GM23338 (cell line): ENCODE results near the gene MTF1. TPM values are rescaled to one million over a fixed set of nuclear protein-coding genes. Genes with fewer than 3 reads are reported as not detected.

Experiments
- ATAC-seq: fragments of 200-7000 bp; cut with Tn5 transposase; 3 replicates; pipeline ENCODE4 v1.9.1; 2020
- DNase-seq: peaks from one replicate; pipeline ENCODE4 v3.0.0-alpha.2; 2015; ENCODE audit warnings: low spot score
- H2AFZ ChIP-seq: fragments of 200-600 bp; sonication (generic); 2 replicates; pipeline ENCODE4 v1.8.0; 2016; ENCODE audit warnings: antibody characterized with exemption, mild to moderate bottlenecking, moderate library complexity
- H3F3A ChIP-seq: fragments of 200-600 bp; sonication (generic); replicated peaks from 2 replicates; pipeline ENCODE4 v1.8.0; 2017; ENCODE audit warnings: antibody characterized with exemption, mixed run types, low read depth
- H3K27ac ChIP-seq: fragments of 200-600 bp; sonication (generic); 2 replicates; pipeline ENCODE4 v1.6.1; 2016; ENCODE audit warnings: low read depth
- H3K27me3 ChIP-seq: fragments of 200-600 bp; sonication (generic); 2 replicates; pipeline ENCODE4 v1.8.0; 2016; ENCODE audit warnings: mild to moderate bottlenecking, mixed run types, moderate library complexity; ENCODE audit not compliant: insufficient read depth
- H3K36me3 ChIP-seq: fragments of 200-600 bp; sonication (generic); 2 replicates; pipeline ENCODE4 v1.8.0; 2016; ENCODE audit warnings: mild to moderate bottlenecking; ENCODE audit not compliant: insufficient read depth
- H3K4me1 ChIP-seq: fragments of 200-600 bp; sonication (generic); 2 replicates; pipeline ENCODE4 v1.8.0; 2016; ENCODE audit warnings: mild to moderate bottlenecking, moderate library complexity; ENCODE audit not compliant: insufficient read depth
- H3K4me2 ChIP-seq: fragments of 200-600 bp; sonication (generic); 2 replicates; pipeline ENCODE4 v1.7.1; 2017; ENCODE audit warnings: mixed run types
- H3K4me3 ChIP-seq: fragments of 200-600 bp; sonication (generic); 2 replicates; pipeline ENCODE4 v1.6.1; 2016; ENCODE audit warnings: mixed run types
- H3K79me2 ChIP-seq: fragments of 200-600 bp; sonication (generic); replicated peaks from 2 replicates; pipeline ENCODE4 v1.8.0; 2017; ENCODE audit warnings: mild to moderate bottlenecking; ENCODE audit not compliant: insufficient read depth
- H3K9me2 ChIP-seq: fragments of 200-600 bp; sonication (generic); 2 replicates; pipeline ENCODE4 v1.8.0; 2017; ENCODE audit not compliant: insufficient read depth
- H4K20me1 ChIP-seq: fragments of 200-600 bp; sonication (generic); replicated peaks from 2 replicates; pipeline ENCODE4 v1.8.0; 2017; ENCODE audit warnings: mild to moderate bottlenecking; ENCODE audit not compliant: insufficient read depth
- H3K27ac Mint-ChIP-seq: 2 replicates; pipeline ENCODE4 v1.8.0; 2020; ENCODE audit warnings: inconsistent platforms, mild to moderate bottlenecking, moderate library complexity, mixed read lengths
- H3K27me3 Mint-ChIP-seq: 3 replicates; pipeline ENCODE4 v1.8.0; 2022; ENCODE audit warnings: low read depth, mild to moderate bottlenecking, moderate library complexity, mixed read lengths, inconsistent platforms; ENCODE audit not compliant: insufficient read depth, poor library complexity
- H3K36me3 Mint-ChIP-seq: 3 replicates; pipeline ENCODE4 v1.8.0; 2021; ENCODE audit warnings: low read depth, mild to moderate bottlenecking, inconsistent platforms, moderate library complexity, mixed read lengths
- H3K4me1 Mint-ChIP-seq: 3 replicates; pipeline ENCODE4 v1.8.0; 2020; ENCODE audit warnings: mild to moderate bottlenecking, inconsistent platforms, mixed read lengths
- H3K4me3 Mint-ChIP-seq: 3 replicates; pipeline ENCODE4 v1.8.0; 2021; ENCODE audit warnings: moderate library complexity, mild to moderate bottlenecking, inconsistent platforms, mixed read lengths
- H3K9me3 Mint-ChIP-seq: 3 replicates; pipeline ENCODE4 v1.8.0; 2020; ENCODE audit warnings: moderate library complexity, mild to moderate bottlenecking, inconsistent platforms, mixed read lengths
- CREB1 ChIP-seq: fragments of 250-450 bp; sonication (Bioruptor Pico); IDR thresholded peaks from 2 replicates; pipeline ENCODE4 v1.5.0; 2020; ENCODE audit warnings: low read depth, mild to moderate bottlenecking, moderate library complexity
- CTCF ChIP-seq, 2 experiments: fragments of 200-600 bp in 1 of 2; sonication (generic) in 1 of 2; conservative IDR thresholded peaks; 2 replicates each; pipeline versions ENCODE4 v1.5.1 to v1.6.1; 2016 to 2017; ENCODE audit warnings: antibody characterized with exemption in 2 of 2, low read depth in 2 of 2, mild to moderate bottlenecking in 2 of 2, moderate library complexity in 1 of 2
- EZH2 ChIP-seq: fragments of 200-600 bp; sonication (generic); IDR thresholded peaks from one replicate; pipeline ENCODE4 v1.8.0; 2017; ENCODE audit warnings: antibody characterized with exemption, mild to moderate bottlenecking, low read depth; ENCODE audit not compliant: unreplicated experiment
- POLR2AphosphoS5 ChIP-seq: IDR thresholded peaks from 2 replicates; pipeline ENCODE4 v1.6.1; 2016; ENCODE audit warnings: antibody characterized with exemption, low read depth
- REST ChIP-seq: IDR thresholded peaks from one replicate; pipeline ENCODE4 v1.6.1; 2018; ENCODE audit warnings: antibody characterized with exemption; ENCODE audit not compliant: unreplicated experiment
- polyA plus RNA-seq: library from polyadenylated mRNA; unstranded; fragments of >200 nt; fragmentation: Nextera tagmentation; extraction: Ambion mirVana; gene quantifications from 2 replicates; pipeline ENCODE4 v1.2.1, GENCODE V29; 2016
- total RNA-seq: library from RNA; depleted of rRNA; stranded (reverse); fragments of >200 nt; shearing (Covaris generic); gene quantifications from 2 replicates; pipeline ENCODE4 v1.2.3, GENCODE V29; 2014

Gene MTF1
- total and polyA plus RNA-seq, 2 experiments from 2014 or later: 4.5 to 5.6 TPM

- H3K4me1 Mint-ChIP-seq: peaks cover 12% of the 10 kb centered on the region
- peak within 1 kb of the TSS; percentile 74 for H3K4me3 Mint-ChIP-seq
- H3K27me3 ChIP-seq: peaks cover 53% of the 10 kb centered on the region
- H2AFZ ChIP-seq: peak within 1 kb of the TSS; percentile 91
- no peaks in the 10 kb centered on the region for H3K36me3 ChIP-seq
- peak; percentile 67 for DNase-seq
- H3K4me1 ChIP-seq: peaks cover 6% of the 10 kb centered on the region
- TF ChIP-seq CREB1 (CRISPR knock-in tag): no peak
- TF ChIP-seq POLR2AphosphoS5: no peak
- TF ChIP-seq EZH2: peak; percentile 40
- H3F3A ChIP-seq: peaks cover 11% of the 10 kb centered on the region; the same call in 1 of the 2 replicates
- peak within 1 kb of the TSS; percentile 67 for H3K4me3 ChIP-seq
- H3K27ac ChIP-seq: no peak within 1 kb of the TSS
- H3K79me2 ChIP-seq: no peaks in the 10 kb centered on the region
- H4K20me1 ChIP-seq: peaks cover 5% of the 10 kb centered on the region; the same call in 1 of the 2 replicates
- no peaks in the 10 kb centered on the region for H3K9me3 Mint-ChIP-seq
- H3K4me2 ChIP-seq: peak within 1 kb of the TSS; percentile 81
- peak; percentile 66 for ATAC-seq
- no peaks in the 10 kb centered on the region for H3K9me2 ChIP-seq
- no peak within 1 kb of the TSS for H3K27ac Mint-ChIP-seq
- peaks cover 39% of the 10 kb centered on the region for H3K27me3 Mint-ChIP-seq
- H3K36me3 Mint-ChIP-seq: peaks cover 7% of the 10 kb centered on the region; the same call in 2 of the 3 replicates
Measured at GRCh38 chr1:37793773-37794371, 65.5 kb downstream of the MTF1 start, which contains the start of gene MANEAL. MANEAL (plus strand) TSS chr1:37793847; CDS start chr1:37794183, 336 bp downstream.

GRCh38 chr1:37792943-37793686 lies 66.3 kb downstream of the MTF1 start:
- Histone ChIP-seq H3K4me1 (peaks cover 6% of the 10 kb centered on the region), H3F3A (peaks cover 11% of the 10 kb centered on the region; the same call in 1 of the 2 replicates), H2AFZ (peak overlapping the region; percentile 91), H3K9me2 (no peaks in the 10 kb centered on the region), H3K79me2 (no peaks in the 10 kb centered on the region), H4K20me1 (peaks cover 5% of the 10 kb centered on the region; the same call in 1 of the 2 replicates), H3K27me3 (peaks cover 58% of the 10 kb centered on the region), H3K36me3 (no peaks in the 10 kb centered on the region), H3K27ac (no peak overlapping the region), H3K4me3 (peak overlapping the region; percentile 67), H3K4me2 (peak overlapping the region; percentile 73)
- ATAC-seq: peak; percentile 29
- peak; percentile 25 for DNase-seq
- H3K36me3 Mint-ChIP-seq: peaks cover 4% of the 10 kb centered on the region; the same call in 1 of the 3 replicates
- H3K4me1 Mint-ChIP-seq: peaks cover 12% of the 10 kb centered on the region
- no peaks in the 10 kb centered on the region for H3K9me3 Mint-ChIP-seq
- no peak for TF ChIP-seq CTCF (conservative IDR thresholded peaks at IDR 0.05; ENCODE audit: low read depth in 2 of 2)
- TF ChIP-seq REST: no peak
- TF ChIP-seq EZH2: peak; percentile 46
- H3K27me3 Mint-ChIP-seq: peaks cover 39% of the 10 kb centered on the region
- peak overlapping the region; percentile 74 for H3K4me3 Mint-ChIP-seq
- H3K27ac Mint-ChIP-seq: no peak overlapping the region
